ENCODE measurements around the gene BOLA2B.
A peak's percentile ranks its signal among the peaks of the same experiment; 100 is the strongest.
"Not testable (repeated sequence)": the region's sequence is repeated elsewhere in the genome, so short reads cannot be mapped to it uniquely, and the experiment has no call there.

The BOLA2B gene

GRCh38 chr16:30184096-30184890, 9.2 kb downstream of the BOLA2B start:
- FAIRE-seq, result no peak

GRCh38 chr16:30183233-30184095, 10.0 kb downstream of the BOLA2B start, which contains the start of gene CORO1A:
Gene CORO1A, plus strand, starts transcription at chr16:30183602. Its CDS starts 1,608 bp downstream, at chr16:30185210.
- FAIRE-seq, result no peak

GRCh38 chr16:30180741-30181140, 12.7 kb downstream of the BOLA2B start:
- no peak for FAIRE-seq

- no peak for FAIRE-seq
These were observed 13.5 kb downstream of the BOLA2B start for GRCh38 chr16:30179931-30180330.

- FAIRE-seq, result no peak
These were observed 14.3 kb downstream of the BOLA2B start for GRCh38 chr16:30179195-30179594.

GRCh38 chr16:30176876-30177275, 16.6 kb downstream of the BOLA2B start:
- not testable (repeated sequence) for FAIRE-seq

- FAIRE-seq, result no peak
These were observed 20.4 kb downstream of the BOLA2B start for GRCh38 chr16:30173054-30173453.

- FAIRE-seq, result not testable (repeated sequence)
These were observed 23.3 kb downstream of the BOLA2B start for GRCh38 chr16:30170145-30170544.

GRCh38 chr16:30169416-30169815, 24.1 kb downstream of the BOLA2B start:
- not testable (repeated sequence) for FAIRE-seq

- not testable (repeated sequence) for FAIRE-seq
These were observed 24.7 kb downstream of the BOLA2B start for GRCh38 chr16:30168746-30169145.

GRCh38 chr16:30166202-30166902, 27.1 kb downstream of the BOLA2B start:
- FAIRE-seq, result no peak

GRCh38 chr16:30163538-30163937, 29.9 kb downstream of the BOLA2B start:
- FAIRE-seq, result no peak

- FAIRE-seq, result no peak
These were observed 36.3 kb downstream of the BOLA2B start for GRCh38 chr16:30157214-30157613.

- FAIRE-seq, result no peak
These were observed 38.3 kb downstream of the BOLA2B start for GRCh38 chr16:30155188-30155587.

GRCh38 chr16:30152517-30152916, 40.9 kb downstream of the BOLA2B start:
- FAIRE-seq, result no peak

- FAIRE-seq, result no peak
These were observed 42.4 kb downstream of the BOLA2B start for GRCh38 chr16:30151091-30151490.

GRCh38 chr16:30149250-30149930, 44.1 kb downstream of the BOLA2B start:
- FAIRE-seq, result no peak

GRCh38 chr16:30147843-30148510, 45.5 kb downstream of the BOLA2B start:
- FAIRE-seq, result no peak

GRCh38 chr16:30145657-30146056, 47.8 kb downstream of the BOLA2B start:
- FAIRE-seq, result no peak

GRCh38 chr16:30144917-30145316, 48.5 kb downstream of the BOLA2B start:
- peak; percentile 94 for FAIRE-seq

- FAIRE-seq, result no peak
These were observed 49.4 kb downstream of the BOLA2B start for GRCh38 chr16:30144017-30144416.

- no peak for FAIRE-seq
These were observed 50.1 kb downstream of the BOLA2B start for GRCh38 chr16:30143347-30143702.

Data from endometrium (tissue), 2 donors.